Measurements from ENCODE around the gene SLC25A38. TPM values are rescaled to one million over a fixed set of nuclear protein-coding genes. Genes with fewer than 3 reads are reported as not detected.

SLC25A38 gene
- total RNA-seq, 2 experiments from 2014 or later: 34.2 to 35.8 TPM

- no peaks in the 10 kb centered on the region for H3K9me3 Mint-ChIP-seq
- H3K4me3 Mint-ChIP-seq: no peak overlapping the region
- no peaks in the 10 kb centered on the region for H3K36me3 Mint-ChIP-seq (ENCODE audit: low read depth)
- no peak for DNase-seq
- no peak overlapping the region for H3K27ac Mint-ChIP-seq
- no peaks in the 10 kb centered on the region for H3K27me3 Mint-ChIP-seq
- peaks cover 35% of the 10 kb centered on the region for H3K4me1 Mint-ChIP-seq
- ChIA-PET POLR2A (interaction anchor here (1.6 kb wide), 1 partner anchor 27 kb away, joined by 3 read pairs; the partner anchor contains the start of gene RPSA), CTCF (interaction anchor here (0.7 to 11.7 kb wide), 6 partner anchors 16 to 189 kb away, joined by 3 to 217 read pairs (median 14); partner anchors contain the start of gene XIRP1)
Observed at GRCh38 chr3:39379778-39380155, 3.4 kb upstream of the SLC25A38 start.

- H3K27me3 Mint-ChIP-seq: no peaks in the 10 kb centered on the region
- H3K4me1 Mint-ChIP-seq: peaks cover 48% of the 10 kb centered on the region
- no peaks in the 10 kb centered on the region for H3K9me3 Mint-ChIP-seq
- ChIA-PET CTCF (interaction anchor here (11.7 kb wide), 1 partner anchor 92 kb away, joined by 217 read pairs; no protein-coding TSS in a partner anchor), POLR2A (interaction anchor here (1.2 to 1.6 kb wide), 2 partner anchors 25 kb away, joined by 3 to 4 read pairs; partner anchors contain the start of gene RPSA)
- H3K36me3 Mint-ChIP-seq (ENCODE audit: low read depth): peaks cover 5% of the 10 kb centered on the region
- H3K4me3 Mint-ChIP-seq: no peak overlapping the region
- H3K27ac Mint-ChIP-seq: peak overlapping the region; percentile 25
- no peak for DNase-seq
Observed at GRCh38 chr3:39381432-39381831, 1.7 kb upstream of the SLC25A38 start.

- Mint-ChIP-seq H3K27me3 (no peaks in the 10 kb centered on the region), H3K27ac (peak overlapping the region; percentile 99), H3K4me3 (peak overlapping the region; percentile 92), H3K4me1 (peaks cover 63% of the 10 kb centered on the region), H3K36me3 (ENCODE audit: low read depth) (peaks cover 12% of the 10 kb centered on the region), H3K9me3 (no peaks in the 10 kb centered on the region)
- ChIA-PET CTCF (interaction anchor here (1.2 to 2.1 kb wide), 3 partner anchors 11 to 93 kb away, joined by 3 to 11 read pairs (median 3); partner anchors contain the start of gene RPSA), POLR2A (interaction anchor here (0.6 to 9.9 kb wide), 9 partner anchors 12 to 276 kb away, joined by 3 to 122 read pairs (median 4); partner anchors contain the start of genes GORASP1, RPSA and TTC21A)
- DNase-seq: peak; percentile 97
Observed at GRCh38 chr3:39383881-39384664, 903 bp downstream of the SLC25A38 start.

DNA sequence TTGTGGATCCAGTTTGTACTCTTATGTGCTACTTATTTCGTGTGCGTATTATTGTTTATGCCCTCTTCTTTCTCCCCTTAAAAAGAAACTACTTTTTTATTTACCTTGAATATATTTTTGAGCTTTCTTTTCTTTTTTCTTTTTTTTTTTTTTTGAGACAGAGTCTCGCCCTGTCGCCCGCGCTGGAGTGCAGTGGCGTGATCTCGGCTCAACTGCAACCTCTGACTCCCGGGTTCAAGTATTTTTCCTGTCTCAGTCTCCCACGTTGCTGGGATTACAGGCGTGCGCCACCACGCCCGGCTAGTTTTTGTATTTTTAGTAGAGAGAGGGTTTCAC, 1.5 kb downstream of the SLC25A38 start:
- ChIA-PET CTCF (interaction anchor here (1.2 to 2.1 kb wide), 3 partner anchors 12 to 93 kb away, joined by 3 to 11 read pairs (median 3); partner anchors contain the start of gene RPSA), POLR2A (interaction anchor here (1.1 to 9.9 kb wide), 8 partner anchors 12 to 276 kb away, joined by 3 to 122 read pairs (median 4); partner anchors contain the start of genes GORASP1, RPSA and TTC21A)
- no peaks in the 10 kb centered on the region for H3K27me3 Mint-ChIP-seq
- H3K4me1 Mint-ChIP-seq: peaks cover 69% of the 10 kb centered on the region
- DNase-seq: no peak
- H3K27ac Mint-ChIP-seq: peak overlapping the region; percentile 99
- H3K4me3 Mint-ChIP-seq: peak overlapping the region; percentile 92
- H3K9me3 Mint-ChIP-seq: no peaks in the 10 kb centered on the region
- peaks cover 18% of the 10 kb centered on the region for H3K36me3 Mint-ChIP-seq (ENCODE audit: low read depth)

DNA sequence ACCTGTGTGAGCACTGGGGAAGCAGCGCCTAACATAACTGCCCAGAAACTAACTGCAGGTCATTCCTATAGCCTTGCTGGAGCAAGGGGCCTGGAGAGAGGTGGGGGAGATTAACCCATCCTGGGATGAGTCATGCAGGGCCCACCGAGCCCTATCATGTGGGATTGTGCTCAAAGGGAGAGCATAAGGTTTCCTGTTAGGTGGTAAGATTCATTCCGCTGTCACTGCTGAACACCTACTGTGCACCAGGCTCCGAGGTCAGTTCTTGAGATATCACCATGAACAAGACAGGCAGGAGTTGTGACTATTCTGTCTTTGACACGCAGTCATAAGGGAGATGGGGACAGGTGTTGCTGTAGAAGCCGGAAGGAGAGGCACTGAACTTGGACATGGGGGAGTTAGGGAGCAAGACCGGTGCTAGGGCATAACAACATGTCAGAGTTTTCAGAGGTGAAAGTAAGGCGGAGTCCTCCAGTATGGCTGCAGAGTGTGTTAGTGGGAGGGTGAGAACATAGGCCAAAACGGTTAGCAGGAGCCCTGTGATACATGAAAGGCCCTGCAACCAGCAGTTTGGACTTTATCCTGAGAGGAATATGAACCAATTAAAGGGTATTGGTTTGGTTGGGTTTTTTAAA, 2.4 kb downstream of the SLC25A38 start:
- Mint-ChIP-seq H3K4me3 (peak overlapping the region; percentile 92), H3K4me1 (peaks cover 76% of the 10 kb centered on the region), H3K9me3 (no peaks in the 10 kb centered on the region), H3K36me3 (ENCODE audit: low read depth) (peaks cover 25% of the 10 kb centered on the region), H3K27ac (peak overlapping the region; percentile 45), H3K27me3 (no peaks in the 10 kb centered on the region)
- DNase-seq: no peak
- POLR2A ChIA-PET: interaction anchor here (2.1 to 9.9 kb wide), 2 partner anchors 13 to 22 kb away, joined by 10 to 122 read pairs; partner anchors contain the start of gene RPSA
- CTCF ChIA-PET: interaction anchor here (0.7 to 2.1 kb wide), 4 partner anchors 15 to 97 kb away, joined by 4 to 11 read pairs (median 5); partner anchors contain the start of gene RPSA

DNA sequence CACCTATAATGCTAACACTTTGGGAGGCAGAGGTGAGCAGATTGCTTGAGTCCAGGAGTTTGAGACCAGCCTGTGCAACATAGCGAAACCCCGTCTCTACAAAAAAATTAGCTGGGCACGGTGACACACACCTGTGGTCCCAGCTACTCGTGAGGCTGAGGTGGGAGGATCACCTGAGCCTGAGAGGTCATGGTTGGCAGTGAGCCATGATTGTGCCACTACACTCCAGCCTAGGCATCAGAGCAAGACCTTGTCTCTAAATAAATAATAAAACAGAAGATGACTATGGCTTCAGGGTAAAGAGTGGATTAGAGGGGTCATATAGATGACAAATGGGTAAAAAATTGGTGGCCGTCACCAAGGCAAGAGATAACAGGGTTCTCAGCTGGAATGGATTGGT, 3.1 kb downstream of the SLC25A38 start:
- POLR2A ChIA-PET: interaction anchor here (9.9 kb wide), 1 partner anchor 21 kb away, joined by 122 read pairs; the partner anchor contains the start of gene RPSA
- CTCF ChIA-PET: interaction anchor here (0.7 to 1.6 kb wide), 5 partner anchors 8 to 196 kb away, joined by 4 to 8 read pairs (median 5); no protein-coding TSS in a partner anchor
- Mint-ChIP-seq H3K27ac (no peak overlapping the region), H3K27me3 (no peaks in the 10 kb centered on the region), H3K4me1 (peaks cover 82% of the 10 kb centered on the region), H3K4me3 (no peak overlapping the region), H3K9me3 (no peaks in the 10 kb centered on the region), H3K36me3 (ENCODE audit: low read depth) (peaks cover 32% of the 10 kb centered on the region)
- no peak for DNase-seq

- CTCF ChIA-PET: interaction anchor here (1.5 to 1.6 kb wide), 2 partner anchors 9 to 197 kb away, joined by 4 to 8 read pairs; no protein-coding TSS in a partner anchor
- H3K27me3 Mint-ChIP-seq: no peaks in the 10 kb centered on the region
Observed at GRCh38 chr3:39387411-39387975, 4.3 kb downstream of the SLC25A38 start.

DNA sequence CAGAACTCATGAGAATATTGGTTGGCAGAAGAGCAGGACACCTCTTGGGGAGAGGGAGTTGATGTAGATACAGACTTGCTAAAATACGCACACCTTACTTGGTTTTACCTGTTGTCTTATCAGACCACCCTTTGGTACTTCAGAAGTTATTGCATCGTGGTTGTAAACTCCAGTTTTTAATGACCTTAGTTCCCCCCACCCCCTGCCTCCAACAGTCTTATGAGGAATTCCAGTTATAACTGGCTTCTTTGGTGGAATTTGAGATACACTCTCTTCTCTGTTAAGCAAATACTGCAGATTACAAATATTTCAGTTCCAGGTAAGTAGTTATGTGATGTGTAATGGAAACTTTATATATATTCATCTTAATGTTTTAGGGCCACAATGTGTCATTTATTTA, 5.0 kb downstream of the SLC25A38 start:
- POLR2A ChIA-PET: interaction anchor here (1.0 to 9.9 kb wide), 4 partner anchors 20 to 110 kb away, joined by 3 to 122 read pairs (median 6); partner anchors contain the start of gene RPSA
- H3K27me3 Mint-ChIP-seq: no peaks in the 10 kb centered on the region
- peak overlapping the region; percentile 23 for H3K27ac Mint-ChIP-seq
- H3K36me3 Mint-ChIP-seq (ENCODE audit: low read depth): peaks cover 49% of the 10 kb centered on the region
- H3K4me3 Mint-ChIP-seq: no peak overlapping the region
- DNase-seq: no peak
- H3K4me1 Mint-ChIP-seq: peaks cover 76% of the 10 kb centered on the region
- CTCF ChIA-PET: interaction anchor here (0.9 to 1.4 kb wide), 5 partner anchors 11 to 100 kb away, joined by 3 to 11 read pairs (median 3); partner anchors contain the start of gene RPSA
- H3K9me3 Mint-ChIP-seq: no peaks in the 10 kb centered on the region

More at GRCh38 chr3:39387411-39387975, 4.3 kb downstream of the SLC25A38 start:
- DNase-seq: no peak
- no peak overlapping the region for H3K4me3 Mint-ChIP-seq
- peaks cover 42% of the 10 kb centered on the region for H3K36me3 Mint-ChIP-seq (ENCODE audit: low read depth)
- peak overlapping the region; percentile 23 for H3K27ac Mint-ChIP-seq
- H3K4me1 Mint-ChIP-seq: peaks cover 79% of the 10 kb centered on the region
- H3K9me3 Mint-ChIP-seq: no peaks in the 10 kb centered on the region
- POLR2A ChIA-PET: interaction anchor here (1.0 to 9.9 kb wide), 3 partner anchors 14 to 20 kb away, joined by 3 to 122 read pairs (median 3); partner anchors contain the start of gene RPSA

DNA sequence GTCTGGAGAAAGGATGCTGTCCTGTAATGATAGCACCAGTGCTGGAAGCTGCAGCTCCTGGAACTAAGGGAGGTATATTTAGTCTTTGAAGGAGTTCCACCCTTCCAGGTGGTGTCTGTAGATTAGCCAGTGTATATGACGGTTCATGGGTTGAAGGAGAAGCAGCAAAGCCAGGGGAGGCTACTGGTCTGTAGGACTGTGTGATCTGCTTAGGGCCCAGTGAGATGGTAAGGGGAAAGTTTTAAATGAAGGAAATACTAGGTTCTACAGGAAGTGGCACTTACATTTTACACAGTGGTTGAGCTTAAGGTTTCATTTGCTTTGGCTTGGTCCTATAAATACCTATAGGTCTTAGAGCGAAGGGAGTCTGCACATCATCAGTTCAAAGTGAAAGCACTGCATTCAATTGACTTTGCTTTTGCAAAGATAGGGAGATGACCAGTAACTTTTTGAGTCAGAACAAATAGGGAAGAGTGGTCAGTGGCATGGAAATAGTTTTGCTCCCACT, 5.6 kb downstream of the SLC25A38 start:
- no peak for DNase-seq
- peak overlapping the region; percentile 48 for H3K4me3 Mint-ChIP-seq
- no peaks in the 10 kb centered on the region for H3K9me3 Mint-ChIP-seq
- peaks cover 53% of the 10 kb centered on the region for H3K36me3 Mint-ChIP-seq (ENCODE audit: low read depth)
- CTCF ChIA-PET: interaction anchor here (0.9 to 1.4 kb wide), 5 partner anchors 11 to 100 kb away, joined by 3 to 11 read pairs (median 3); partner anchors contain the start of gene RPSA
- peaks cover 75% of the 10 kb centered on the region for H3K4me1 Mint-ChIP-seq
- POLR2A ChIA-PET: interaction anchor here (1.0 to 9.9 kb wide), 6 partner anchors 9 to 111 kb away, joined by 3 to 122 read pairs (median 4); partner anchors contain the start of gene RPSA
- H3K27ac Mint-ChIP-seq: peak overlapping the region; percentile 81
- H3K27me3 Mint-ChIP-seq: no peaks in the 10 kb centered on the region

DNA sequence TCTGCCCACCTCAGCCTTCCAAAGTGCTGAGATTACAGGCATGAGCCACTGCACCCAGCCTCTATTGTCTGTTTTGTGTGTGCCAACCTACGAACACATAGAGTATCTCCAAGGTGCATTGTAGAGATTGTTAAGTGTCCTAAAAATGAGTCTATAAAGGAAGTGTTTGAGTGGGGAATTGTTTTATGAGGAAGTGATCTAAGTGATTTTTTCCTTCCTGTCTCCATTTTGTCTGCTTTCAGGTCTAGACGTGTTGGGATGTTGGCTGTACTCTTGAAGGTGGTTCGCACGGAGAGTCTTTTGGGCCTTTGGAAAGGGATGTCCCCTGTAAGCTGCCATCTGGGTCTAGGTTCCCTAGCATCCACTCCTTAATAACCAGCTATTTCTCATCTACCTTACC, 7.0 kb downstream of the SLC25A38 start:
- Mint-ChIP-seq H3K9me3 (no peaks in the 10 kb centered on the region), H3K27me3 (no peaks in the 10 kb centered on the region), H3K36me3 (ENCODE audit: low read depth) (peaks cover 67% of the 10 kb centered on the region), H3K4me1 (peaks cover 73% of the 10 kb centered on the region), H3K27ac (peak overlapping the region; percentile 73), H3K4me3 (no peak overlapping the region)
- ChIA-PET CTCF (interaction anchor here (1.3 to 1.4 kb wide), 2 partner anchors 12 to 98 kb away, joined by 4 to 5 read pairs; no protein-coding TSS in a partner anchor), POLR2A (interaction anchor here (1.6 to 9.9 kb wide), 3 partner anchors 14 to 23 kb away, joined by 4 to 122 read pairs (median 9); partner anchors contain the start of gene RPSA)
- DNase-seq: no peak

- no peaks in the 10 kb centered on the region for H3K9me3 Mint-ChIP-seq
- DNase-seq: no peak
- H3K36me3 Mint-ChIP-seq (ENCODE audit: low read depth): peaks cover 84% of the 10 kb centered on the region
- no peaks in the 10 kb centered on the region for H3K27me3 Mint-ChIP-seq
- no peak overlapping the region for H3K27ac Mint-ChIP-seq
- ChIA-PET POLR2A (interaction anchor here (1.8 to 2.8 kb wide), 2 partner anchors 7 to 10 kb away, joined by 5 to 21 read pairs; partner anchors contain the start of gene RPSA), CTCF (no interaction called here)
- H3K4me1 Mint-ChIP-seq: peaks cover 35% of the 10 kb centered on the region
- no peak overlapping the region for H3K4me3 Mint-ChIP-seq
Observed at GRCh38 chr3:39396690-39397089, 13.5 kb downstream of the SLC25A38 start.
